GM18502 (cell line): ENCODE data around the gene DISC1.
"Not testable (repeated sequence)": the region's sequence is repeated elsewhere in the genome, so short reads cannot be mapped to it uniquely, and the experiment has no call there.

Experiments
- ATAC-seq: cut with Tn5 transposase; IDR thresholded peaks from one replicate; pipeline ENCODE4 v1.9.1; 2021; ENCODE audit warnings: mild to moderate bottlenecking; ENCODE audit not compliant: unreplicated experiment, poor library complexity

Gene DISC1

GRCh38 chr1:231722356-231722755 is 95.8 kb downstream of the DISC1 start:
- no peak for ATAC-seq

- ATAC-seq, result no peak
Measured at GRCh38 chr1:231723146-231723545, 96.6 kb downstream of the DISC1 start.

GRCh38 chr1:231724041-231724440 is 97.5 kb downstream of the DISC1 start:
- no peak for ATAC-seq

GRCh38 chr1:231724876-231725647 is 98.5 kb downstream of the DISC1 start:
- peak; percentile 63 for ATAC-seq

GRCh38 chr1:231727171-231727570 is 100.6 kb downstream of the DISC1 start:
- ATAC-seq, result no peak

- ATAC-seq, result not testable (repeated sequence)
Measured at GRCh38 chr1:231728987-231729386, 102.4 kb downstream of the DISC1 start.

GRCh38 chr1:231729544-231729943 is 103.0 kb downstream of the DISC1 start:
- no peak for ATAC-seq

GRCh38 chr1:231731268-231731667 is 104.7 kb downstream of the DISC1 start:
- ATAC-seq, result no peak

GRCh38 chr1:231733063-231733462 is 106.5 kb downstream of the DISC1 start:
- ATAC-seq, result no peak

- ATAC-seq, result no peak
Measured at GRCh38 chr1:231733672-231734071, 107.1 kb downstream of the DISC1 start.

- no peak for ATAC-seq
Measured at GRCh38 chr1:231734417-231734816, 107.8 kb downstream of the DISC1 start.

GRCh38 chr1:231735411-231735810 is 108.8 kb downstream of the DISC1 start:
- no peak for ATAC-seq

- ATAC-seq, result no peak
Measured at GRCh38 chr1:231735941-231736340, 109.4 kb downstream of the DISC1 start.

GRCh38 chr1:231736464-231736863 is 109.9 kb downstream of the DISC1 start:
- no peak for ATAC-seq

GRCh38 chr1:231738554-231738953 is 112.0 kb downstream of the DISC1 start:
- no peak for ATAC-seq

GRCh38 chr1:231743966-231744365 is 117.4 kb downstream of the DISC1 start:
- no peak for ATAC-seq

GRCh38 chr1:231748760-231749415 is 122.3 kb downstream of the DISC1 start:
- ATAC-seq, result no peak

- ATAC-seq, result no peak
Measured at GRCh38 chr1:231750296-231750695, 123.7 kb downstream of the DISC1 start.

- no peak for ATAC-seq
Measured at GRCh38 chr1:231750818-231751362, 124.3 kb downstream of the DISC1 start.

- ATAC-seq, result no peak
Measured at GRCh38 chr1:231751415-231751814, 124.8 kb downstream of the DISC1 start.

GRCh38 chr1:231753313-231753712 is 126.7 kb downstream of the DISC1 start:
- ATAC-seq, result no peak

GRCh38 chr1:231757101-231757404 is 130.5 kb downstream of the DISC1 start:
- peak; percentile 70 for ATAC-seq
